ENCODE measurements around the gene GET3.

GET3 gene

GRCh38 chr19:12778905-12779161 is 41.5 kb downstream of the GET3 start:
- Histone ChIP-seq H3K79me2 (ENCODE audit: low read length) (no peaks in the 10 kb centered on the region), H3K27me3 (replicated peaks; ENCODE audit: insufficient read depth, low read length) (no peaks in the 10 kb centered on the region), H2AFZ (ENCODE audit: low read length) (peak overlapping the region; percentile 99), H3K27ac (ENCODE audit: low read length) (no peak overlapping the region), H3K9me2 (replicated peaks; ENCODE audit: insufficient read depth, low read length) (no peaks in the 10 kb centered on the region), H3K9me3 (replicated peaks; ENCODE audit: insufficient read depth, low read length) (no peaks in the 10 kb centered on the region), H3K9ac (ENCODE audit: low read length) (no peak overlapping the region), H3K36me3 (replicated peaks; ENCODE audit: insufficient read depth, low read length) (no peaks in the 10 kb centered on the region), H3K4me1 (ENCODE audit: low read length) (peaks cover 21% of the 10 kb centered on the region), H3K4me2 (ENCODE audit: low read depth, low read length) (peak overlapping the region; percentile 99; the same call in 1 of the 2 replicates), H4K20me1 (ENCODE audit: insufficient read depth, low read length) (no peaks in the 10 kb centered on the region), H3F3A (ENCODE audit: insufficient read depth, low read length) (peaks cover 12% of the 10 kb centered on the region), H3K4me3 (ENCODE audit: low read length) (no peak overlapping the region)
- no peak for DNase-seq
- TF ChIP-seq CTCF (IDR thresholded peaks at IDR 0.05; ENCODE audit: low read length) (no peak), EZH2 (optimal IDR thresholded peaks at IDR 0.05; ENCODE audit: low read depth, low read length) (no peak), EZH2phosphoT487 (IDR thresholded peaks at IDR 0.05; ENCODE audit: low read length) (no peak)

DNA sequence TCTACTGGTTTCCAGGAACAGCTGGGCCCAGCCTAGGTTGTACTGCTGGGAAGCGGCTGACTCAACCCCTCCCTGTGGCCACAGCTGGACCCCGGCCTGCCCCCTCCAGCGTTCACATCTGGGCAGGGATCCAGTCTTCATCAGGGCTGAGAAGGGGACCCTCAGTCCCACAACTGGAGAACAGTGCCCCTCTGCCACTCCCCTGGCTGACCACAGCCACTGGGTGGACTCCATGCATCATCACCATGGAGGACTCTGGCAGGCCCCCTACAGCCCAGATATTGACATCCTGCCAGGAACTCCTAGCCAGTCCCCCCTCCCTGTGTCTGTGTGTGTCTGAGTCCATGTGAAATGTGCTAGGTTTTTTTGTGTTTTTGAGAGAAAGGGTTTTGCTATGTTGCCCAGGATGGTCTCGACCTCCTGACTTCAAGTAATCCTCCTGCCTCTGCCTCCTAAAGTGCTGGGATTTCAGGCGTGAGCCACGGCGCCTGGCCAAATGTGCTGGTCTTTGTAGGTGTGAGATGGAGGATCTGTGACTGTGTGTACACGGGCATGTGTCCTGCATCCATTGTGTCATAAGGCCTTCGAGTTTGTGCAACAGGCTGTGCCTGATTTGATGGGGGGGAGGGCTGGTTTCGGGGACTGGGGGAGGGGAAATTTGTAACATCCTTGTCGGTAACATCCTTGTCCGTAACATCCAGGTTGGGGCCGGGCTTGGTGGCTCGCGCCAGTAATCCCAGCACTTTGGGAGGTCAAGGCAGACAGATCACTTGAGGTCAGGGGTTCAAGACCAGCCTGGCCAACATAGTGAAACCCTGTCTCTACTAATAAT is 42.1 kb downstream of the GET3 start:
- Histone ChIP-seq H3K36me3 (replicated peaks; ENCODE audit: insufficient read depth, low read length) (no peaks in the 10 kb centered on the region), H3K4me1 (ENCODE audit: low read length) (peaks cover 20% of the 10 kb centered on the region), H2AFZ (ENCODE audit: low read length) (no peak overlapping the region), H3K9ac (ENCODE audit: low read length) (no peak overlapping the region), H3K27me3 (replicated peaks; ENCODE audit: insufficient read depth, low read length) (no peaks in the 10 kb centered on the region), H3K27ac (ENCODE audit: low read length) (no peak overlapping the region), H3F3A (ENCODE audit: insufficient read depth, low read length) (peaks cover 14% of the 10 kb centered on the region), H3K4me3 (ENCODE audit: low read length) (no peak overlapping the region), H3K9me3 (replicated peaks; ENCODE audit: insufficient read depth, low read length) (no peaks in the 10 kb centered on the region), H4K20me1 (ENCODE audit: insufficient read depth, low read length) (no peaks in the 10 kb centered on the region), H3K79me2 (ENCODE audit: low read length) (no peaks in the 10 kb centered on the region), H3K9me2 (replicated peaks; ENCODE audit: insufficient read depth, low read length) (no peaks in the 10 kb centered on the region), H3K4me2 (ENCODE audit: low read depth, low read length) (no peak overlapping the region)
- DNase-seq: no peak
- no peak for TF ChIP-seq EZH2phosphoT487 (IDR thresholded peaks at IDR 0.05; ENCODE audit: low read length)
- TF ChIP-seq CTCF (IDR thresholded peaks at IDR 0.05; ENCODE audit: low read length): no peak
- no peak for TF ChIP-seq EZH2 (optimal IDR thresholded peaks at IDR 0.05; ENCODE audit: low read depth, low read length)

DNA sequence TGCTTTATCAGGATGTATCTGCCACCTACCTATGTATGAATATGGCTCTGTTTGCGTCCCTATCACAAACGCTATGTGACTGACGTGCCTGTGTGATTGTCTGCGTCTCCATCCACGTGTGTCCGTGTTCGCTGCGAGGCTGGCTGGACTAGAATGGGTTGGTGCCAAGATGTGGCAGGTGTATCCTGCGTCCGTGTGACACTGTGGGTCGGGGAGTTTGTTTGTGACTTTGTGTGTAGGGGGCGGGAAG is 44.8 kb downstream of the GET3 start:
- TF ChIP-seq EZH2phosphoT487 (IDR thresholded peaks at IDR 0.05; ENCODE audit: low read length) (no peak), EZH2 (optimal IDR thresholded peaks at IDR 0.05; ENCODE audit: low read depth, low read length) (no peak), CTCF (IDR thresholded peaks at IDR 0.05; ENCODE audit: low read length) (no peak)
- H3K4me1 ChIP-seq (ENCODE audit: low read length): peaks cover 12% of the 10 kb centered on the region
- H3K9me3 ChIP-seq (replicated peaks; ENCODE audit: insufficient read depth, low read length): no peaks in the 10 kb centered on the region
- no peaks in the 10 kb centered on the region for H3K36me3 ChIP-seq (replicated peaks; ENCODE audit: insufficient read depth, low read length)
- H3K79me2 ChIP-seq (ENCODE audit: low read length): no peaks in the 10 kb centered on the region
- peaks cover 13% of the 10 kb centered on the region for H3F3A ChIP-seq (ENCODE audit: insufficient read depth, low read length)
- H3K9me2 ChIP-seq (replicated peaks; ENCODE audit: insufficient read depth, low read length): no peaks in the 10 kb centered on the region
- H3K4me2 ChIP-seq (ENCODE audit: low read depth, low read length): peak overlapping the region; percentile 93
- no peak overlapping the region for H3K27ac ChIP-seq (ENCODE audit: low read length)
- no peaks in the 10 kb centered on the region for H4K20me1 ChIP-seq (ENCODE audit: insufficient read depth, low read length)
- H3K4me3 ChIP-seq (ENCODE audit: low read length): peak overlapping the region; percentile 64
- H3K27me3 ChIP-seq (replicated peaks; ENCODE audit: insufficient read depth, low read length): no peaks in the 10 kb centered on the region
- no peak for DNase-seq
- peak overlapping the region; percentile 34; the same call in 1 of the 2 replicates for H3K9ac ChIP-seq (ENCODE audit: low read length)
- H2AFZ ChIP-seq (ENCODE audit: low read length): peak overlapping the region; percentile 78

Data from MM.1S (cell line).